AG04449 (cell line): ENCODE results near the gene CYTH1.

ENCODE experiments used
- CTCF ChIA-PET: fragments of 350-600 bp; formaldehyde crosslinking; extraction: SDS; loops from one replicate; lab custom pipeline; 2021; ENCODE audit warnings: antibody characterized with exemption; lab: Yijun Ruan, JAX
- POLR2A ChIA-PET: fragments of 400-600, 350-600 bp; formaldehyde crosslinking; extraction: SDS; loops from one replicate; lab custom pipeline; 2020; ENCODE audit warnings: antibody characterized with exemption, inconsistent platforms; lab: Yijun Ruan, JAX
- DNase-seq: peaks from one replicate; pipeline ENCODE4 v3.0.0-alpha.2; 2010; ENCODE audit warnings: low read depth, low spot score
- H3K4me3 ChIP-seq: 2 replicates; pipeline ENCODE4 v1.5.1; 2011; ENCODE audit warnings: low read depth, mild to moderate bottlenecking, control low read depth, low read length
- CTCF ChIP-seq: IDR thresholded peaks from one replicate; pipeline ENCODE4 v1.5.1; 2011; ENCODE audit warnings: mild to moderate bottlenecking, moderate library complexity, low read length, control low read depth, inconsistent platforms; ENCODE audit not compliant: insufficient read depth; ENCODE audit errors: missing control alignments

CYTH1 gene

DNA sequence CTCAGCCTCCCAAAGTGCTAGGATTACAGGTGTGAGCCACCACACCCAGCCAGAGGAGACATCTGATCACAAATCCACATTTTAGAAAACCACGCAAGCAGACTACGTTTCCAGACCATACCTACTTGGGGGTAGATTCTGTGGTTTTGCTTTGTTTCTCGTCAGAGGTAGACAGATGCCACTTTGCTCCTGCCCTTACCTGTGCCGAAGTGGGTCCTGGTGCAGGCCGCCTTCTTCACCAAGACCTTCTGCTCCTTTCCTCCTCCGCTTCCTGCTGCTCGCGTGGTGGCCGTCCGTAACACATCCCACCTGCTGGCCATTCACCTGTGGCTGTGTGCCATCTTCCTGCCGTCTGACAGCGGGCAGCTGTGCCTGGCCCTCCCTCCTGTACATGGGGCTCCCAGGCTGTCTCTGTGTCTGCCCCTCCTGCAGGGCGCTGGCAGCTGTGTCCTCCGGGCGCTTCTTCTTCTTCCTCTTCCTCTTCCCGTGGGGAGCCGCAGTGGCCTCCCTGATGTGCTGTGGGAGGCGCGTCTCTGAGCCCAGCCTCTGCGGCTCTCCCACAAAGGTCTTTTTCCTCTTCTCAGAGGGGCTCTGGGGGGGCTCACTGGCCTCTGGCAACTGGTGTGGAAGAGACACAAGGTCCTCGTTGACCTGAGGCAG lies 21.2 kb upstream of the CYTH1 start:
- no peak for DNase-seq
- ChIA-PET CTCF (interaction anchor here (1.3 to 1.7 kb wide), 2 partner anchors 95 to 306 kb away, joined by 3 to 7 read pairs; no protein-coding TSS in a partner anchor), POLR2A (no interaction called here)
- TF ChIP-seq CTCF, result no peak
- no peak overlapping the region for H3K4me3 ChIP-seq

GRCh38 chr17:78802459-78802858 lies 20.4 kb upstream of the CYTH1 start:
- TF ChIP-seq CTCF, result no peak
- ChIA-PET POLR2A (no interaction called here), CTCF (interaction anchor here (1.7 kb wide), 1 partner anchor 305 kb away, joined by 7 read pairs; no protein-coding TSS in a partner anchor)
- DNase-seq, result no peak
- no peak overlapping the region for H3K4me3 ChIP-seq

DNA sequence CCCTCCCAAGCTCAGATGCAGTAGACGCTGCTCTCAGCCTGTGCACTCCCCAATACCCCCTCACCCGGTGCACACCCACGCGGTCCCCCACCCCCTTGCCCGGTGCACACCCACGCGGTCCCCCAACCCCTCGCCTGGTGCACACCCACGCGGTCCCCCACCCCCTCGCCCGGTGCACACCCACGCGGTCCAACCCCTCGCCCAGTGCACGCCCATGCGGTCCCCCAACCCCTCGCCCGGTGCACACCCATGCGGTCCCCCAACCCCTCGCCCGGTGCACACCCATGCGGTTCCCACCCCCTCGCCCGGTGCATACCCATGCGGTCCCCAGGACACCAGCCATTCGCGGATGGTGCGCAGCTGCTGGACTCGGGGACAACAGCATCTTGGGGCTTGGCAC lies 19.9 kb upstream of the CYTH1 start:
- no peak for TF ChIP-seq CTCF
- POLR2A ChIA-PET, result no interaction called here
- CTCF ChIA-PET, result interaction anchor here (1.7 kb wide), 1 partner anchor 305 kb away, joined by 7 read pairs; no protein-coding TSS in a partner anchor
- DNase-seq, result no peak
- H3K4me3 ChIP-seq, result no peak overlapping the region

DNA sequence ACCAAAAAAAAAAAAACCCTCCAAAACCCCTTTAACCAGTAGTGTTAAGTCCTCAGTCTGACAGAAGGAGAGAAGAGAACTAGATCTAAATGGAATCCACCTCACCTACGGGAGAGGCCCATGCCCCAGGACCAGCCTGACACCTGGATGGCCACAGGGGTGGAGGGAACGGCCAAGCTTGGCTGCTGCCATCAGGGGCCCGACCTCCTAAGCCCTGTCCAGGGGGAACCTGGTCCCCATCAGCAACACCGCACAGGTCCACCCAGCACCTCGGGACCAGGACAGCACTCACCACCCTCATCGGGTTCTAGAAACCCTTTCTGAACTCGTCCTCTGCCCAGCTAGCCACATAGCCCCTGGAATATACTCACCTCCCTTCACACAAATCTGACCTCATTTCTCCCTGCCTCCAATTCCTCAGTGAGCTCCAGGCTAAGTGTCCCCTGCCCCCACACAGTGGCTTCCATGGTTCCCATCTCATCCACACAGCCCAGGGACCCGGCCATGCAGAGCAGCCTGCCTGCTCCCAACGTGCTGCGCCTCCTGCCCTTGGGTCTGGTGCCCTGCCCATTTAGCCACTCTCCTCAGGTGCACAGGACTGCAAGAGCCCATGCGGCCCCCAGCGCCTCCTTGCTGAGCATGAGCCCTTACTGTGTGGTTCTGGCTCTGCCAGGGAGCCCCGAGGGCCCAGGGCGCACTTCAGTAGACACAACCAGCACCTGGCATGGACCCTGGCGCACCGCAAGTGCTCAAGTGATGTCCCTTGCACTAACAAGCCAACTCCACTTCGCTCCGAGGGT lies 18.3 kb upstream of the CYTH1 start:
- CTCF ChIA-PET, result interaction anchor here (1.0 to 2.7 kb wide), 5 partner anchors 10 to 306 kb away, joined by 3 to 21 read pairs (median 8); no protein-coding TSS in a partner anchor

DNA sequence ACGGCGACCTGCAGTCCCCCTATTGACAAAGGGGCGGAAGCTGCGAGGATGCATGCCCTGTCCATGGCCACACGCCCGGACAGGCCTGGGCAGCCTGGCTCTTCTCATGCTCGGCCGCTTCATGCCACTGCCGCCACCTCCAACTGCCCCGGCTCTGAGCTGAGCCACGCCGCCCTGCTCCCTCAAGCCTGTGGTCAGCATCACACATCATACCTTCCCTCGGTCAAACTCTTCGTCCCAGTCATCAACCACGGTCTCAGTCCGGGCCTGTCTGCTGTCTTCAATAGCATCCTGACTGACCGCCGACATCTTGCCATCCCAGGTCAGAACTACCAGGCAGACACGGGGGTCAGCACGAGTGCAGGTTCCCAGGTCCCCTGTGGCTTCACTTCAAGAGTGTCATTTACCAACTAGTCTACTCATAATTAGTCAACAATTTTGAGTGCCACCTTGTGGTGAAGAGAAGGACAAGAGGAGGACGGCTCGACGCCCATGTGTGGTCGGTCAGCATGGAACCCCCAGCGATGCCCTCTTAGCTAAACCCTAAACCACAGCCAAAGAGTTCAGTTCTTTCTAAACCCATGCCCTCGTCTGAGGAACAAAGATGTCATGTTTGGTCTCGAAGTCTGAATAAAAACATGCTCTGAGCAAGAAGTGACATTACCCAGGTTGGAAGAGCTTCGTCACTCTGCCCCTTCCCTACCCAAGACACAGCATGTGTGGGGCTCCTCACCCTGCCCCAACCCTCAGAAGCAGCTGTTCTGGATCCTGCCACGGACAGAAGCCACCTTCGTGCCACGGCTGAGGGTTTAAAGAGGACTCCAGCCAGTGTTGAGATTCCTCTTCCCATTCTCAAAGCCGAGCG lies 16.9 kb upstream of the CYTH1 start:
- ChIA-PET POLR2A (no interaction called here), CTCF (interaction anchor here (0.6 to 2.7 kb wide), 11 partner anchors 8 to 383 kb away, joined by 3 to 21 read pairs (median 3); no protein-coding TSS in a partner anchor)
- no peak overlapping the region for H3K4me3 ChIP-seq
- TF ChIP-seq CTCF, result peak; percentile 42
- DNase-seq, result no peak

More for the DNA sequence above, 18.3 kb upstream of the CYTH1 start:
- no peak overlapping the region for H3K4me3 ChIP-seq
- TF ChIP-seq CTCF, result no peak
- DNase-seq, result no peak
- POLR2A ChIA-PET, result no interaction called here
